ENCODE data around the gene IQCH. TPM values are rescaled to one million over a fixed set of nuclear protein-coding genes. Genes with fewer than 3 reads are reported as not detected.

Gene IQCH
- total RNA-seq, 2 donors from 2014 or later: 5.8 to 9.5 TPM

- DNase-seq (ENCODE audit: low spot score): no peak
- TF ChIP-seq POLR2A (IDR thresholded peaks at IDR 0.05): no peak
- no peak for TF ChIP-seq CTCF (IDR thresholded peaks at IDR 0.05)
- no peak for TF ChIP-seq POLR2AphosphoS5 (IDR thresholded peaks at IDR 0.05)
- intact Hi-C loops (cut with DNase I): no loop called here
- Histone ChIP-seq H3K36me3 (no peaks in the 10 kb centered on the region), H3K9me3 (no peaks in the 10 kb centered on the region), H3K27ac (no peak overlapping the region), H3K4me1 (replicated peaks) (no peaks in the 10 kb centered on the region), H3K27me3 (replicated peaks; ENCODE audit: insufficient read depth) (no peaks in the 10 kb centered on the region), H3K4me3 (no peak overlapping the region)
- 92% methylated on average over 1 of the region's 1 CpG for WGBS
Measured at GRCh38 chr15:67534360-67534759, 279.8 kb downstream of the IQCH start.

GRCh38 chr15:67537771-67538170 lies 283.2 kb downstream of the IQCH start:
- no peaks in the 10 kb centered on the region for H3K27me3 ChIP-seq (replicated peaks; ENCODE audit: insufficient read depth)
- no peak for DNase-seq (ENCODE audit: low spot score)
- intact Hi-C loops (cut with DNase I): no loop called here
- H3K27ac ChIP-seq: no peak overlapping the region
- H3K9me3 ChIP-seq: no peaks in the 10 kb centered on the region
- TF ChIP-seq CTCF (IDR thresholded peaks at IDR 0.05) (no peak), POLR2AphosphoS5 (IDR thresholded peaks at IDR 0.05) (no peak), POLR2A (IDR thresholded peaks at IDR 0.05) (no peak)
- H3K4me3 ChIP-seq: no peak overlapping the region
- no peaks in the 10 kb centered on the region for H3K4me1 ChIP-seq (replicated peaks)
- H3K36me3 ChIP-seq: no peaks in the 10 kb centered on the region
- 97% methylated on average over 1 of the region's 1 CpG for WGBS

GRCh38 chr15:67542420-67543347 lies 288.1 kb downstream of the IQCH start, which contains the start of gene MAP2K5:
Gene MAP2K5 (plus strand): TSS chr15:67542703. CDS start chr15:67543336, 633 bp downstream.
- H3K27ac ChIP-seq: peak within 1 kb of the TSS; percentile 75 to 81
- peak; percentile 81 for DNase-seq (ENCODE audit: low spot score)
- no peaks in the 10 kb centered on the region for H3K27me3 ChIP-seq (replicated peaks; ENCODE audit: insufficient read depth)
- TF ChIP-seq POLR2A (IDR thresholded peaks at IDR 0.05) (peak; percentile 51), CTCF (IDR thresholded peaks at IDR 0.05) (peak in 1 of 4 experiments; percentile 22), POLR2AphosphoS5 (IDR thresholded peaks at IDR 0.05) (peak; percentile 64)
- H3K9me3 ChIP-seq: no peaks in the 10 kb centered on the region
- H3K4me1 ChIP-seq (replicated peaks): peaks cover 4% of the 10 kb centered on the region
- no peaks in the 10 kb centered on the region for H3K36me3 ChIP-seq
- under 1% methylated on average over 82 of the region's 91 CpGs for WGBS
- intact Hi-C loops (cut with DNase I): loop anchor here (10.0 kb wide), 1 partner anchor 292 kb away; no protein-coding TSS in a partner anchor
- H3K4me3 ChIP-seq: peak within 1 kb of the TSS; percentile 78 to 80

- DNase-seq (ENCODE audit: low spot score): peak; percentile 8
- H3K9me3 ChIP-seq: no peaks in the 10 kb centered on the region
- H3K36me3 ChIP-seq: no peaks in the 10 kb centered on the region
- peak overlapping the region; percentile 78 to 80 for H3K4me3 ChIP-seq
- H3K27me3 ChIP-seq (replicated peaks; ENCODE audit: insufficient read depth): no peaks in the 10 kb centered on the region
- intact Hi-C loops (cut with DNase I): loop anchor here (10.0 kb wide), 1 partner anchor 291 kb away; no protein-coding TSS in a partner anchor
- H3K27ac ChIP-seq: peak overlapping the region; percentile 75 to 81
- peaks cover 4% of the 10 kb centered on the region for H3K4me1 ChIP-seq (replicated peaks)
- TF ChIP-seq CTCF (IDR thresholded peaks at IDR 0.05) (no peak), POLR2AphosphoS5 (IDR thresholded peaks at IDR 0.05) (no peak), POLR2A (IDR thresholded peaks at IDR 0.05) (no peak)
- 25% methylated on average over 7 of the region's 7 CpGs for WGBS
Measured at GRCh38 chr15:67543348-67543718, 288.7 kb downstream of the IQCH start.
